ENCODE measurements around the gene ADAT1. TPM values are rescaled to one million over a fixed set of nuclear protein-coding genes. Genes with fewer than 3 reads are reported as not detected.
A peak's percentile ranks its signal among the peaks of the same experiment; 100 is the strongest.

Gene ADAT1
- total RNA-seq, 2 experiments from 2014 or later: 60.3 to 66.1 TPM

DNA sequence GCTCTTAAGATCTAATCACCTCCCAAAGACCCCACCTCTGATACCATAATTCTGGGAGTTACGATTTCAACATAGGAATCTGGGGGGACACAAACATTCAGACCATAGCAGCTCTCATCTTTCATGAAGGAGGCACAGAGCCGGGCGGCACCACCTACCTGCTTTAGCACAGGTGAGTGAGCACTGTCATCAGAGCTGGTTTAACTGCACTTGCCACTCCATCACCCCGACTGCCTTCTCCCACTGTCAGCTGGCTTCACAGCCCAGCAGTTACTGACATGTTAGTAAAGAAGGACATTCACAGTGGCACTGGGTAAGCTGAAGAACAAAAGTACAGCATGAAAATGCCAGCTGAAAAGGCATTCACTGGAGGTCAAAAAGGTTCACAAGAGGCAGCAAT is 34.4 kb downstream of the ADAT1 start:
- ChIA-PET POLR2A (no interaction called here), CTCF (interaction anchor here (1.2 to 1.4 kb wide), 2 partner anchors 24 to 53 kb away, joined by 3 to 4 read pairs; no protein-coding TSS in a partner anchor)
- H3K9me3 Mint-ChIP-seq: no peaks in the 10 kb centered on the region

DNA sequence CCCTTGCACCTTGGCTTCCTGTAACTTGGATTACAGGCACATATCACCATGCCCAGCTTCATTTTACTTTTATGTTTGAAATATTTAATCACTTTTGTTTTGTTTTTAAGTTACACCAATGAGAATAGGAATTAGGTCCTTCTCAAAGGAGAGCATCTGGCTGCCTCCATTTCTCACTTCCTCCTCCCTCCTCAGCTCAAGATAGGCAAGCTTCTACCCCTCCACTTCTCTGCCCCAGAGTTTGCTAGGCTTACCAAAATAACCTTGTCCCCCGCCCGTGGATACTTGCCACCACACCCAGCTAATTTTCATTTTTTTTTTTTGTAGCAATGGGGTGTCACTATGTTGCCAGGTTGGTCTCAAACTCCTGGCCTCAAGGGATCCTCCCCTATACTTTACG is 39.0 kb downstream of the ADAT1 start:
- CTCF ChIA-PET: no interaction called here
- H3K36me3 Mint-ChIP-seq (ENCODE audit: low read depth): peaks cover 15% of the 10 kb centered on the region
- POLR2A ChIA-PET: no interaction called here
- DNase-seq: no peak
- no peak overlapping the region for H3K4me3 Mint-ChIP-seq
- no peaks in the 10 kb centered on the region for H3K9me3 Mint-ChIP-seq
- H3K27me3 Mint-ChIP-seq: no peaks in the 10 kb centered on the region
- H3K4me1 Mint-ChIP-seq: peaks cover 6% of the 10 kb centered on the region
- no peak overlapping the region for H3K27ac Mint-ChIP-seq

More for the DNA sequence above, 34.4 kb downstream of the ADAT1 start:
- no peak overlapping the region for H3K4me3 Mint-ChIP-seq
- H3K36me3 Mint-ChIP-seq (ENCODE audit: low read depth): peaks cover 3% of the 10 kb centered on the region
- no peaks in the 10 kb centered on the region for H3K27me3 Mint-ChIP-seq
- no peak for DNase-seq
- H3K4me1 Mint-ChIP-seq: peaks cover 3% of the 10 kb centered on the region
- H3K27ac Mint-ChIP-seq: no peak overlapping the region

DNA sequence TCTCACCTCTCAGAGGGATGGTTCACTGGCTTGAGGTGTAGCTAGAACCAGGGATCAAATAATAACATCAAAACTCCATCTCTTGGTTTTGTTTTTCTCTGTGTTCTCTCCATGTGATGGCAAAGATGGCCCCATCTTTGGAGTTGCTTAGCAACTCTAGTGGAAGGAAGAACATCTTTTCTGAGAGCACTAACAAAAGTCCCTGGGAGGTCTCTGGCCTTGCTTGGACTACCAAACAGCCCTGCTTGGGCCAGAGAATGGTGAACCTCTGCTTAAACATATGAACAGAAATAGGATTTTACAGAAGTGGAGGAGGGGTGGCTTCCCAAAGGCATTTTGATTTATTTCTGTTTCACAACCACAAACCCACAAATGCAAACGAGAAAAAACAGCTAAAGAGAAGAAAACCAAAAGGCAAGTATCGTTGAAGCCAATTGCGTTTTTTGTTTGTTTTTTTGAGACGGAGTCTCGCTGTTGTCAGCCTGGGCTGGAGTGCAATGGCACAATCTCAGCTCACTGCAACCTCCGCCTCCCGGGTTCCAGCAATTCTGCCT is 43.7 kb downstream of the ADAT1 start:
- H3K36me3 Mint-ChIP-seq (ENCODE audit: low read depth): peaks cover 28% of the 10 kb centered on the region
- H3K9me3 Mint-ChIP-seq: no peaks in the 10 kb centered on the region
- H3K4me1 Mint-ChIP-seq: peaks cover 14% of the 10 kb centered on the region
- POLR2A ChIA-PET: no interaction called here
- no peak for DNase-seq
- H3K4me3 Mint-ChIP-seq: no peak overlapping the region
- H3K27ac Mint-ChIP-seq: no peak overlapping the region
- no peaks in the 10 kb centered on the region for H3K27me3 Mint-ChIP-seq
- CTCF ChIA-PET: interaction anchor here (1.1 kb wide), 1 partner anchor 97 kb away, joined by 3 read pairs; the partner anchor contains the start of gene CPHXL2

DNA sequence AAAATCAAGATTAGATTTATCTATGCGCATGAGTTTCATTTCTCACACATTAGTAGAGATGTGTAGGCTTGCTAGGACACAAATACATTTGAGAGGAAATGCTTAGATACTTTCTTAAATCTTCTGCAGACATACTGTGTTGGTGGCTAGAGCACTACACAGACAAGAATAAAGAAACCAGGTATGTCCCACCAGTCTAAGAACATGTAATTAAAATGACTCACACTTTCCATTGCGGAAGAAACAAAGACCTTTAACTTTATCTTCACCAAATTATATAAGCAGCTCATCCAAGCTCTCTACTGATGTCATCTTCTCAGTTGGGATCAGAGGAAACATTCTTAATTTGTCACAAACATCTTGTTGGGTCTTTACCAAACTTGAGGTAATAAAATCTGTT is 44.4 kb downstream of the ADAT1 start:
- Mint-ChIP-seq H3K9me3 (no peaks in the 10 kb centered on the region), H3K27me3 (no peaks in the 10 kb centered on the region), H3K36me3 (ENCODE audit: low read depth) (peaks cover 30% of the 10 kb centered on the region), H3K4me1 (peaks cover 14% of the 10 kb centered on the region), H3K4me3 (no peak overlapping the region), H3K27ac (no peak overlapping the region)
- ChIA-PET CTCF (no interaction called here), POLR2A (no interaction called here)
- no peak for DNase-seq

DNA sequence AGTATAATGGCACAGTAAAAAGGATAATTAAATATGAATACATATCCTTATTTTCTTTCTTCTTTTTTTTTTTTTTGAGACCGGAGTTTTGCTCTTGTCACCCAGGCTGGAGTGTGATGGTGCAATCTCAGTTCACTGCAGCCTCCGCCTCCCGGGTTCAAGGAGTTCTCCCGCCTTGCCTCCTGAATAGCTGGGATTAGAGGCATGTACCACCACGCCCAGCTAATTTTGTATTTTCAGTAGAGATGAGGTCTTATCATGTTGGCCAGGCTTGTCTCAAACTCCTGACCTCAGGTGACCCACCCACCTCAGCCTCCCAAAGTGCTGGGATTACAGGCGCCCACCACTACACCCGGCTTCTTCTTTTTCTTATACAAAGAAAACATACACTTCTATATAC is 44.9 kb downstream of the ADAT1 start:
- ChIA-PET CTCF (interaction anchor here (0.6 kb wide), 2 partner anchors 14 to 911 kb away, joined by 3 read pairs; no protein-coding TSS in a partner anchor), POLR2A (interaction anchor here (0.6 kb wide), 1 partner anchor 65 kb away, joined by 3 read pairs; no protein-coding TSS in a partner anchor)
- Mint-ChIP-seq H3K4me3 (no peak overlapping the region), H3K27me3 (no peaks in the 10 kb centered on the region), H3K27ac (no peak overlapping the region), H3K4me1 (peaks cover 14% of the 10 kb centered on the region), H3K9me3 (no peaks in the 10 kb centered on the region), H3K36me3 (ENCODE audit: low read depth) (peaks cover 35% of the 10 kb centered on the region)
- DNase-seq: no peak

DNA sequence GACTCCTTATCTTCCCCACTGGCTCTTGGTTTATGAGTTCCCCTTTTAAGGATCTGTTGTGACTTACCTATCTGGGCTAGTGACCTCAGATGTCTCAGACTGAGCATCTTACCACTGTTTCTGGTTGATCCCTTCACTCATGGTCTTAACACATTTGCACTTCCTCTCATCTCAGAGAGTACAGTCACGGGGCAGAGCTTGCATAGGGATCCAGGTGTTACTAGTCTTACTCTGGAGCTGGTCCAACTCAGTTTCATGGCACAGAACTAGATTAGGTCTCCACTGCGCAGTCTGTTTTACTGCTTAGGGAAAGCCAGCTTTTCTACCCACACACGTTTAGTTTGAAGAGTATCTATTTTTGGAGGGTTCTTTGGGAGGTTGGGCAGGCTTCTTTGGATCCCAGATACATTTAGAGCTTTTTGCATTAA is 46.7 kb downstream of the ADAT1 start:
- CTCF ChIA-PET: interaction anchor here (0.6 to 1.4 kb wide), 3 partner anchors 11 to 61 kb away, joined by 3 to 4 read pairs (median 3); partner anchors contain the start of gene GABARAPL2

DNA sequence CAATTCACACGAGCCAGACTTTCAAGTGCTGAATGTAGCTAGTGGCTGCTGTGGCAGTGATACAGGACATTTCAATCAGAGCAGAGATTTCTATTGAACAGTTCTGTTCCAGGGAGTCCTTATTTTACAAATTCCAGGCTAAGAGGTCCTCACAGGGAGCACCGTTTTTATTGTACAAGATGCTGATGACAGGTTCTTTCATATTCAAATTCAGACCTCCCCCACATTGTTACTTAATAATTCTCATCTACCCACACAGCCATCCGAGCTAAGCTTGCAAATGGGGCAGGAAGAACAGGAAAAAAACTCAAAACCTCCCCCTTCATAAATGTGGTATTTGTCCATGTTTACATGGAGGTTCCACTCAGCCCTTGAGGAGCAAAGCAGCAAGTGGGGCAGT is 47.1 kb downstream of the ADAT1 start:
- peaks cover 19% of the 10 kb centered on the region for H3K4me1 Mint-ChIP-seq
- H3K36me3 Mint-ChIP-seq (ENCODE audit: low read depth): peaks cover 44% of the 10 kb centered on the region
- no peaks in the 10 kb centered on the region for H3K27me3 Mint-ChIP-seq
- no peak for DNase-seq
- ChIA-PET CTCF (interaction anchor here (0.9 to 1.4 kb wide), 2 partner anchors 10 to 58 kb away, joined by 3 to 4 read pairs; partner anchors contain the start of gene GABARAPL2), POLR2A (no interaction called here)
- no peak overlapping the region for H3K4me3 Mint-ChIP-seq
- no peak overlapping the region for H3K27ac Mint-ChIP-seq
- no peaks in the 10 kb centered on the region for H3K9me3 Mint-ChIP-seq

More for the DNA sequence above, 46.7 kb downstream of the ADAT1 start:
- H3K4me3 Mint-ChIP-seq: no peak overlapping the region
- DNase-seq: no peak
- peaks cover 15% of the 10 kb centered on the region for H3K4me1 Mint-ChIP-seq
- H3K27ac Mint-ChIP-seq: no peak overlapping the region
- no peaks in the 10 kb centered on the region for H3K27me3 Mint-ChIP-seq
- H3K9me3 Mint-ChIP-seq: no peaks in the 10 kb centered on the region
- POLR2A ChIA-PET: no interaction called here
- H3K36me3 Mint-ChIP-seq (ENCODE audit: low read depth): peaks cover 43% of the 10 kb centered on the region

DNA sequence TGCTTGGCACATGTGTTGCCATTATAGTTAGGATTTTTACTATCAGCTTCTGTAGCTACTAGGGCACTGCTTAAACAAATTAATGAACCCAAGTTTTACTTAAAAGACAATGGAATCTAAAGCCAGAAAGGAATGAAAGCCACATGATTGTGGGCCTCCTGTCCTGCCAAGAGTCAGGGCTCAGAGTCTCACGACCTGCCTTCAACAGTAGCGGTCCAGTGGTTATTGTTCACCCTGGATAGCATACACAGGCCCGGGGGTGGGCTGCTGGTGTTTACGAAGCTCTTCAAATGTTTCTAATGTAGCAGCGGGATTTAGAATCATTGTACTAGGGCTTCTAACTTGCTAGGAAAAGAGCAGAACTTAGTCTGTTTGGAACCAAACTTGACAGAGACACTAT is 49.1 kb downstream of the ADAT1 start:
- no peak overlapping the region for H3K4me3 Mint-ChIP-seq
- peaks cover 20% of the 10 kb centered on the region for H3K4me1 Mint-ChIP-seq
- POLR2A ChIA-PET: interaction anchor here (0.6 kb wide), 1 partner anchor 41 kb away, joined by 7 read pairs; no protein-coding TSS in a partner anchor

DNA sequence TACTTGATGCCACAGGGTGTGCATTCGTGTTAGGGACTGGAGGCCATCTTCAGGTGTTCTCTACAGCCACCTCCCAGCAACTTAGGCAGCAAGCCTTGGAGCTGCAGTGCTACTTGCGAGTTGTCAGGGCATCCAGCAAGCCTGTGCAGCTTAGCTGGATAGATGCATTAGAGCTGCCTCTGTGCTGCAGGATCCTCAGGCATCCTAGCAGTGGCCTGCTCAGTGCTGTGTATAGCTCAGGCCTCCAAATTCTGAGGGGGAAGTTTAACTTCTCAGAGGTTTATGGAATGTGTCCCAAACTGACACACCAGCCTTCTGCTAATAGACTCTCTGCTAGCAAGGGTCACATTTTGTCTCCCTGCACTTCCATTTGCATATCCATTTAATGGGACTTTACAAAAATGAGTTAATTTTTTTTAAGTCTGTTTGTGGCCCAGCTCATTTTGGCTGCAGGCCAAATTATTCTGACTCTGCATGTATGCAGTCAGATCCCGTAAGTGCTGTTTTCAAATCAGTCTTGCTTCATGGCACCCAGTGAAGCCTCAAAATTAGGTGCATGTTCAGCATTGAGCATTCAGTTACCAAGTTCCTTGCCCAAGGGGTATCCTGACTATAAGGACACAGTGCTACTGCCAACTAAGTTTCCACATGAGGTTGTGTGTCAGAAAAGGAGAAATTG is 50.1 kb downstream of the ADAT1 start:
- DNase-seq: no peak
- peaks cover 31% of the 10 kb centered on the region for H3K36me3 Mint-ChIP-seq (ENCODE audit: low read depth)
- CTCF ChIA-PET: interaction anchor here (0.9 kb wide), 1 partner anchor 12 kb away, joined by 3 read pairs; no protein-coding TSS in a partner anchor
- no peak overlapping the region for H3K4me3 Mint-ChIP-seq
- POLR2A ChIA-PET: interaction anchor here (0.7 kb wide), 1 partner anchor 48 kb away, joined by 3 read pairs; no protein-coding TSS in a partner anchor
- H3K9me3 Mint-ChIP-seq: no peaks in the 10 kb centered on the region
- H3K27me3 Mint-ChIP-seq: no peaks in the 10 kb centered on the region
- H3K4me1 Mint-ChIP-seq: peaks cover 23% of the 10 kb centered on the region
- no peak overlapping the region for H3K27ac Mint-ChIP-seq

More for the DNA sequence above, 49.1 kb downstream of the ADAT1 start:
- Mint-ChIP-seq H3K36me3 (ENCODE audit: low read depth) (peaks cover 37% of the 10 kb centered on the region), H3K9me3 (no peaks in the 10 kb centered on the region), H3K27ac (peak overlapping the region; percentile 69), H3K27me3 (no peaks in the 10 kb centered on the region)
- CTCF ChIA-PET: no interaction called here
- DNase-seq: no peak

DNA sequence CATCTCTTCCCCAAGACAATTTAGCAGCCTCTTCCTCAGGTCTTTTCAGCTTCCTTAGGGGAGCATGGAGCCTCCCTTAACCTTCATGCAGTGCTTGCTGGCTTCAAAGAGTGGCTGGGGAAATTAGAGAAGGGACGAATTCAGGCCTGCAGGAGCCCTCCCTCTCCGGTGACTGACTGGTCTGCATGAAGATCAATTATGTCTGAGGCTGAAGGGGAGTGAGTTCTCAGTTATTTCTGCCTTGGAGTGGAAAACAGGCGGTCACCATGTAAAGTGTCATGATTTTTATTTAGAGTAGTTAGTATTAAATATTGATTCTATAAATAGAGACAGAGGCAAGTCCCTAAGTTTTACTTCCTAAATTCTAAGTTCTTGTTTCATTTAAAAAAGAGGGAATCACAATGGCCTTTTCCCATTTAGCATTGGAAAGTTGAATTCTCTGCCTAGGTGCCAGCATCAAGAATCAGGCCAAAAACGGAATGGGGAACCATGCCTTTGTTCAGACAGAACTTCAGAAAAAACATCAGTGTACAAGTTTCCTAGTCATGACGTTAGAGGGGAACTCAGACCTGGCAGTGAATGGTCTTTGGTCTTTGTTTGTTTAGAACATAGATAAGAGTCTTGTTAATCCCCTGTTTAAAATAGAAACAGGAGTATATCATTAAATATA is 52.5 kb downstream of the ADAT1 start:
- Mint-ChIP-seq H3K4me1 (peaks cover 35% of the 10 kb centered on the region), H3K4me3 (no peak overlapping the region), H3K27ac (no peak overlapping the region), H3K27me3 (no peaks in the 10 kb centered on the region), H3K36me3 (ENCODE audit: low read depth) (peaks cover 27% of the 10 kb centered on the region), H3K9me3 (no peaks in the 10 kb centered on the region)
- ChIA-PET CTCF (interaction anchor here (0.5 to 2.1 kb wide), 2 partner anchors 53 to 127 kb away, joined by 3 to 5 read pairs; no protein-coding TSS in a partner anchor), POLR2A (no interaction called here)
- DNase-seq: no peak

DNA sequence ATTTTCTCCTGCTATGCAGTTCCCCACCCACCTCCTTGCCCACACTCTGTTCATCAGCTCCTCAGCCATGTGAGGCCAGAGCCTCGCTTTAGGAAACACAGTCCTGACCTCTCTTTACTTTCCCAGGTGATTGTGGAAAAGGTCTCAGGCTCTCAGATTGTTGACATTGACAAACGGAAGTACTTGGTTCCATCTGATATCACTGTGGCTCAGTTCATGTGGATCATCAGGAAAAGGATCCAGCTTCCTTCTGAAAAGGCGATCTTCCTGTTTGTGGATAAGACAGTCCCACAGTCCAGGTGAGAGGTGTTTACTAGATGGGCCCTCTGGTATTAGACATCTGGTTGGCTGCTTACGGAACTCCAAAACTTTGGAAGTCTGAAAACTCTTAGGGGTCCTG is 55.2 kb downstream of the ADAT1 start:
- Mint-ChIP-seq H3K27me3 (peaks cover 8% of the 10 kb centered on the region), H3K9me3 (no peaks in the 10 kb centered on the region), H3K4me1 (peaks cover 42% of the 10 kb centered on the region), H3K27ac (peak overlapping the region; percentile 80), H3K36me3 (ENCODE audit: low read depth) (peaks cover 19% of the 10 kb centered on the region), H3K4me3 (peak overlapping the region; percentile 91)
- POLR2A ChIA-PET: no interaction called here
- DNase-seq: no peak
- CTCF ChIA-PET: interaction anchor here (1.6 kb wide), 1 partner anchor 12 kb away, joined by 3 read pairs; the partner anchor contains the start of gene TMEM231

DNA sequence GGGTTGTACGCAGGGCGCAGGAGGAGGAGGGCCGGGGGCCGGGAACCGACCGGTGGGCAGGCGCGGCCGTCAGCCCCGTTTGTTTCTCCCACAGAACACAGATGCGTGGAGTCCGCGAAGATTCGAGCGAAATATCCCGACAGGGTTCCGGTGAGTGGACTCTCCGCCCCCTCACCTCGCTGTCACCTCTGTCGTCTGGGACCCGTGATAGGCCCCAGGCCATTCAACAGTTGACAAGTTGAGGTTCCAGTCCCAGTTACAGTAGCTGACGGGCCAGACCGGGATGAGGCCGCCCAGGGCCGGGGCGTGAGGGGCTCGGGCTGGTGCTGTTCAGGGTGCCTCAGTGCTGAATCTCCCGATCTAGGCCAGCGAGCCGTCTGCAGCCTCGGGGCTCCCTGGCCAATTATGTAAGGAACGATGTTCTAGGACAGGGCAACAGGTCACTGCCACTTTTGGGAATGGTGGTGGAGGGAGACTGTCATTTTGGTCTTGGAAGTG is 56.3 kb downstream of the ADAT1 start:
- H3K4me1 Mint-ChIP-seq: peaks cover 42% of the 10 kb centered on the region
- H3K4me3 Mint-ChIP-seq: peak overlapping the region; percentile 91
- peak overlapping the region; percentile 78 for H3K27ac Mint-ChIP-seq
- peaks cover 13% of the 10 kb centered on the region for H3K27me3 Mint-ChIP-seq
- CTCF ChIA-PET: interaction anchor here (0.6 to 2.3 kb wide), 4 partner anchors 10 to 1127 kb away, joined by 3 to 6 read pairs (median 3); partner anchors contain the start of gene TMEM231
- POLR2A ChIA-PET: no interaction called here
- peak; percentile 35 for DNase-seq
- H3K9me3 Mint-ChIP-seq: no peaks in the 10 kb centered on the region
- H3K36me3 Mint-ChIP-seq (ENCODE audit: low read depth): peaks cover 14% of the 10 kb centered on the region

Data from activated CD4-positive, alpha-beta T cell treated with anti-CD3 and anti-CD28 coated beads, Interleukin-2, amount 10 ng/mL, durations not matched to agents 7 days and 5 days (primary cell).